Heart right ventricle (tissue), 16 donors: Measurements from ENCODE around the gene ITIH4. TPM values are rescaled to one million over a fixed set of nuclear protein-coding genes. Genes with fewer than 3 reads are reported as not detected.

Experiments used
- ATAC-seq, 8 donors: fragments of 200-7000 bp; cut with Tn5 transposase; one replicate each; pipeline ENCODE4 v1.9.1; 2020; ENCODE audit warnings: mild to moderate bottlenecking in 8 of 8, moderate library complexity in 8 of 8, moderate number of reproducible peaks in 1 of 8
- DNase-seq, 2 donors: peaks; one replicate each; pipeline ENCODE4 v3.0.0-alpha.2; 2020
- H3K27ac ChIP-seq, 10 donors: fragments of 200-600 bp; sonication (generic) in 2 of 10; one replicate each; pipeline versions ENCODE4 v1.5.0 to v1.8.0; 2020 to 2022; ENCODE audit warnings: mild to moderate bottlenecking in 3 of 10
- H3K27me3 ChIP-seq, 7 donors: fragments of 200-600 bp; one replicate each; pipeline ENCODE4 v1.8.0; 2021 to 2022; ENCODE audit warnings: mild to moderate bottlenecking in 2 of 7
- H3K36me3 ChIP-seq, 9 donors: fragments of 200-600 bp; sonication (generic) in 1 of 9; one replicate each; pipeline versions ENCODE4 v1.5.0 to v1.8.0; 2020 to 2022; ENCODE audit warnings: mild to moderate bottlenecking in 2 of 9
- H3K4me1 ChIP-seq, 9 donors: fragments of 200-600 bp; sonication (generic) in 1 of 9; one replicate each; pipeline versions ENCODE4 v1.5.0 to v1.8.0; 2020 to 2022; ENCODE audit warnings: mild to moderate bottlenecking in 4 of 9
- H3K4me3 ChIP-seq, 10 donors: fragments of 200-600 bp; sonication (generic) in 2 of 10; one replicate each; pipeline versions ENCODE4 v1.5.0 to v1.8.0; 2020 to 2022; ENCODE audit warnings: mild to moderate bottlenecking in 7 of 10, moderate library complexity in 2 of 10
- H3K9me3 ChIP-seq, 11 donors: fragments of 200-600 bp in 10 of 11; sonication (generic) in 2 of 11; one replicate each; pipeline versions ENCODE4 v1.5.0 to v1.8.0; 2013 to 2022; ENCODE audit warnings: mild to moderate bottlenecking in 2 of 11, control low read depth in 1 of 11, moderate library complexity in 1 of 11
- WGBS, 2 donors: extraction: QIAGEN DNeasy Blood & Tissue Kit; methylation state at CpG; one replicate each; pipeline ENCODE4 v1.1.7; 2013; ENCODE audit warnings: inconsistent platforms in 1 of 2; 5-methylcytosine and 5-hydroxymethylcytosine counted together
- intact Hi-C, 10 donors: fragments of 100-400 bp; cut with DNase I; formaldehyde crosslinking; loops; one replicate each; pipeline versions ENCODE4 v1.11.1 to v1.14.2; 2022
- polyA plus RNA-seq, 2 donors: library from polyadenylated mRNA; stranded (reverse); fragments of 200-250 nt; gene quantifications; one replicate each; pipeline ENCODE4 v1.2.3, GENCODE V29; 2013
- total RNA-seq, 10 donors: library from RNA; stranded (reverse); fragmentation: NEBNext Ultra II Directional in 3 of 10; extraction: Animal tissue kit (Norgen Biotek cat#: 25700) in 3 of 10; gene quantifications; one replicate each; pipeline versions ENCODE4 v1.2.1 to v1.2.4, GENCODE V29; 2021 to 2023
- TF ChIP-seq, protein P1 (sequence below), 9 donors: fragments of 200-600 bp; sonication (generic) in 2 of 9; IDR thresholded peaks; one replicate each; pipeline versions ENCODE4 v1.5.0 to v1.8.0; 2021 to 2022; ENCODE audit warnings: antibody characterized with exemption in 9 of 9, mild to moderate bottlenecking in 5 of 9, moderate library complexity in 1 of 9
- donor health status: Arrhythmogenic right ventricular cardiomyopathy.
- donor health status: ischemic (EF 13 %, LVEDD 7.1; RV severe dilation, severe dysfunction).
- donor health status: healthy with polysubstance abuse.
- donor health status: DM: no; HTN: yes; CAD: no.
- donor health status: DM: no; HTN: no; CAD: no.
- donor health status: ischemic (EF 25% LVEDD 6.9; RV normal size, moderate dysfunction).
- donor health status: ischemic (EF 25% LVEDD 5.7; RV mildly dilated, moderate dysfunction).
- donor health status: healthy.
- donor health status: DM: yes; HTN: yes; CAD: no.
- donor health status: Ischemic cardiomyopathy.
- donor health status: ischemic (EF 35%, LVEDD 5.7; RV mildly dilated, moderate dysfunction).
- donor health status: nonischemic (EF 11% LVEDD 7.7; RV severe dilation, severe dysfunction).
- donor health status: DM: yes; HTN: yes; CAD: no.
- donor health status: PGD.
- donor health status: ischemic (EF 29% LVEDD 5.4; RV normal size, mild dysfunction).
- donor health status: nonischemic (EF 23%, LVEDD 6.1; RV moderate dilation, normal function).

Gene ITIH4
- total and polyA plus RNA-seq, 12 donors: 1.5 to 17.9 (median 4.3) TPM

DNA sequence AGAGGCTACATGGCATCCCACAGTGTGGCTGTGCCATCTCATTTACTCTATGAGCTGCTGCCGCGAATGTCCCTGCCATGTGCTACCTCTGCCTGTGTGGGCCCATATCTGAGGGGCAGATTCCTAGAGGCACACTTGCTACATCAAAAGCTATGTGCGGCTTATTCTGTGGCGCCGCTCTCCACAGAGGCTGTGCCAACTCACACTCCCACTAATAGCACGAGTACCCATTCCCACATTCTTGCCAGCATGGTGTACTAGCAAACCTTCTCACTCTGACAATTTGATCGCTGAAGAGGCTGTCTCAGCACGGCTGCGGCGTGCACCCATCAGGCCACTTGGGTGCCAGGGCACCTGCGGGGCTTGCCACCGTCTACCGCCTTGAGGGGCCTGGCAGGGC lies 35.5 kb upstream of the ITIH4 start:
- Histone ChIP-seq H3K4me1 (peaks cover 0 to 4% (median 0%) of the 10 kb centered on the region in 9 donors), H3K9me3 (peaks cover 0 to 12% (median 0%) of the 10 kb centered on the region in 11 donors), H3K27ac (no peak overlapping the region), H3K27me3 (no peaks in the 10 kb centered on the region), H3K36me3 (peaks cover 0 to 5% (median 0%) of the 10 kb centered on the region in 9 donors), H3K4me3 (no peak overlapping the region)
- 97 to 98% methylated on average over 13 of the region's 13 CpGs for WGBS, 2 donors
- ATAC-seq: no peak
- intact Hi-C loops: no loop called here
- TF ChIP-seq, protein P1, sequence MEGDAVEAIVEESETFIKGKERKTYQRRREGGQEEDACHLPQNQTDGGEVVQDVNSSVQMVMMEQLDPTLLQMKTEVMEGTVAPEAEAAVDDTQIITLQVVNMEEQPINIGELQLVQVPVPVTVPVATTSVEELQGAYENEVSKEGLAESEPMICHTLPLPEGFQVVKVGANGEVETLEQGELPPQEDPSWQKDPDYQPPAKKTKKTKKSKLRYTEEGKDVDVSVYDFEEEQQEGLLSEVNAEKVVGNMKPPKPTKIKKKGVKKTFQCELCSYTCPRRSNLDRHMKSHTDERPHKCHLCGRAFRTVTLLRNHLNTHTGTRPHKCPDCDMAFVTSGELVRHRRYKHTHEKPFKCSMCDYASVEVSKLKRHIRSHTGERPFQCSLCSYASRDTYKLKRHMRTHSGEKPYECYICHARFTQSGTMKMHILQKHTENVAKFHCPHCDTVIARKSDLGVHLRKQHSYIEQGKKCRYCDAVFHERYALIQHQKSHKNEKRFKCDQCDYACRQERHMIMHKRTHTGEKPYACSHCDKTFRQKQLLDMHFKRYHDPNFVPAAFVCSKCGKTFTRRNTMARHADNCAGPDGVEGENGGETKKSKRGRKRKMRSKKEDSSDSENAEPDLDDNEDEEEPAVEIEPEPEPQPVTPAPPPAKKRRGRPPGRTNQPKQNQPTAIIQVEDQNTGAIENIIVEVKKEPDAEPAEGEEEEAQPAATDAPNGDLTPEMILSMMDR (IDR thresholded peaks at IDR 0.05): no peak
- DNase-seq: no peak

DNA sequence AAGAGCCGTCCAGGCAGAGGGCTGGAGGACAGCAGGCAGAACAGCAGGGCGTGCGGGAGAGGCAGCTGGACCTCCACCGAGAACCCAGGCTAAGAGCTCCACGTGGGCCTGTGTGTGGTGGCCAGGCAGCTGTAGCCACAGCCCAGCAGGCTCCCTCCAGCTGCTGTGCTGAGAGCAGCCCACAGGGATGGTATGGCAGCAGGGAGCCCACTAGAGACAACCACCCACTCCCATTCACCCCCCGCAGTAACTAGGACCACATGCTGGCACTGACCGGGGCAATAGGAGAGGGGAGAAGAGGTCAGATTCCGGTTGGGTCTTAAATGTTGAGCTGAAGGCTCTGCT lies 29.9 kb upstream of the ITIH4 start:
- no peak overlapping the region for H3K27ac ChIP-seq
- 86 to 87% methylated on average over 8 of the region's 8 CpGs for WGBS, 2 donors
- DNase-seq (no peak), ATAC-seq (peak in 3 of 8 donors; percentile 21 to 45 (median 24))
- H3K36me3 ChIP-seq: peaks cover 0 to 17% (median 0%) of the 10 kb centered on the region in 9 donors
- H3K4me1 ChIP-seq: peaks cover 0 to 11% (median 0%) of the 10 kb centered on the region in 9 donors
- H3K4me3 ChIP-seq: no peak overlapping the region
- TF ChIP-seq, protein P1 (IDR thresholded peaks at IDR 0.05): no peak
- peaks cover 0 to 12% (median 0%) of the 10 kb centered on the region in 11 donors for H3K9me3 ChIP-seq
- H3K27me3 ChIP-seq: no peaks in the 10 kb centered on the region
- intact Hi-C loops: no loop called here

DNA sequence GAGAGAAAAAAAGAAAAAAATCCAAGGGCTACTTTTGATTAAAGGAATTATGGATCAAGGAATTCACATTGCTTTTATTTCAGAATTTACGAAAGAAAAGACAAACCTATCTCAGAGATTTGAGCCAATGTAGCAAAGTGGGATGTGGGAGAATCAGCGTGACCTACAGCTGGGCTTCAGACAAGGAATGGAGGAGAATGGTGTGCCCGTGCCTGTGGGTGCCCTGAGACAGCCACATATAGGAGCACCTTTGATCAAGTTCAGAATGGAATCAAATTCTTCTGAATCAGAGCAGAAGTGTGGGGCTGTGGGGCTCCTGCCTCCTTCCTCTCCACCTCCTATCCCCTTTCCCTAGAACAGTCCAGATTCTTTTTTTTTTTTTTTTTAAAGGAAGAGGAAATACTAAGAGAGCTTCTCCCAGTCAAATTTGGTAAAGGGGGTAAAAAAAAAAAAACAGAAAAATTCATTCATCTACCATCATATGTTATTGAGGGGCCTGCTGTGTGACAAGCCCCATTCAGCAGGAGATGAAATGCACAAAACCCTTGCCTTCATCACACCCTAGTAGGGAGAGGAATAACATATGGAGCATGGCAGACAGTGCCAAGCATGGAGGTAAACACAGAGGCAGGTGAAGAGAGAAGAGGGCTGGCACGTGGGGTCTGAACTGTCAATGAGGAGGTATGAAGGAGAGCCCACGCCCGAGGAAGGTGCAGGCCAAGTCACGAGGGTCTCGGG lies 29.4 kb upstream of the ITIH4 start:
- H3K27ac ChIP-seq: no peak overlapping the region
- no peaks in the 10 kb centered on the region for H3K27me3 ChIP-seq
- H3K36me3 ChIP-seq: peaks cover 0 to 19% (median 2%) of the 10 kb centered on the region in 9 donors
- intact Hi-C loops: loop anchor here in 2 of 10 donors (10.0 kb wide), 2 partner anchors 215 to 335 kb away; no protein-coding TSS in a partner anchor
- no peak for ATAC-seq
- no peak overlapping the region for H3K4me3 ChIP-seq
- peaks cover 0 to 11% (median 0%) of the 10 kb centered on the region in 9 donors for H3K4me1 ChIP-seq
- H3K9me3 ChIP-seq: peaks cover 0 to 12% (median 0%) of the 10 kb centered on the region in 11 donors
- DNase-seq: no peak
- TF ChIP-seq, protein P1 (IDR thresholded peaks at IDR 0.05): no peak
- WGBS, 2 donors: 95 to 97% methylated on average over 8 of the region's 8 CpGs

DNA sequence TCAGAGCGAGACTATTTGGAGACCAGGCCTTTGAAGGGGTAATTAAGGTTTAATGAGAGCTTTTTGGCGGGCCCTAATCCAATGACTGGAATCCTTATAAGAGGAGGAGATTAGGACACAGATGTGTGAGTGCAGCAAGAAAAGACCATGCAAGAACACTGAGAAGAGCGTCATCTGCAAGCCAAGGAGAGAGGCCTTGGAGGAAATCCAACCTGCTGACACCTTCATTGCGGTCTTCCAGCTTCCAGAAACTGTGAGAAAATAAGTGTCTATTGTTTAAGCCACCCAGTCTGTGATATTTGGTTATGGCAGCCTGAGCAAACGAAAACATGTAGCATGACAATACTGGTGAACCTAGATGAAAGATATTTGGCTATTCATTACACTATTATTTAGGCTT lies 27.4 kb upstream of the ITIH4 start:
- Histone ChIP-seq H3K27ac (no peak overlapping the region), H3K27me3 (no peaks in the 10 kb centered on the region), H3K4me1 (peaks cover 0 to 11% (median 0%) of the 10 kb centered on the region in 9 donors), H3K4me3 (no peak overlapping the region), H3K36me3 (peaks cover 0 to 39% (median 8%) of the 10 kb centered on the region in 9 donors), H3K9me3 (no peaks in the 10 kb centered on the region)
- ATAC-seq (no peak), DNase-seq (no peak)
- 86 to 96% methylated on average over 5 of the region's 5 CpGs for WGBS, 2 donors
- TF ChIP-seq, protein P1 (IDR thresholded peaks at IDR 0.05): no peak
- intact Hi-C loops: loop anchor here in 2 of 10 donors (10.0 kb wide), 2 partner anchors 217 to 337 kb away; no protein-coding TSS in a partner anchor
